Peyer's patch (tissue), 4 donors: ENCODE measurements around the gene ZDHHC21.

Experiments used
- CTCF ChIP-seq, 6 experiments: fragments of 450-650 bp in 4 of 6; fragments of 200-600 bp in 2 of 6; sonication (generic) in 1 of 6; IDR thresholded peaks; one replicate each; pipeline ENCODE4 v1.5.1; 2017 to 2019; ENCODE audit warnings: antibody characterized with exemption in 6 of 6, mild to moderate bottlenecking in 3 of 6, moderate library complexity in 1 of 6
- POLR2A ChIP-seq, 2 donors: fragments of 450-650 bp; IDR thresholded peaks; one replicate each; pipeline ENCODE4 v1.5.1; 2017; ENCODE audit warnings: antibody characterized with exemption in 2 of 2, mild to moderate bottlenecking in 2 of 2, moderate library complexity in 2 of 2

DNA sequence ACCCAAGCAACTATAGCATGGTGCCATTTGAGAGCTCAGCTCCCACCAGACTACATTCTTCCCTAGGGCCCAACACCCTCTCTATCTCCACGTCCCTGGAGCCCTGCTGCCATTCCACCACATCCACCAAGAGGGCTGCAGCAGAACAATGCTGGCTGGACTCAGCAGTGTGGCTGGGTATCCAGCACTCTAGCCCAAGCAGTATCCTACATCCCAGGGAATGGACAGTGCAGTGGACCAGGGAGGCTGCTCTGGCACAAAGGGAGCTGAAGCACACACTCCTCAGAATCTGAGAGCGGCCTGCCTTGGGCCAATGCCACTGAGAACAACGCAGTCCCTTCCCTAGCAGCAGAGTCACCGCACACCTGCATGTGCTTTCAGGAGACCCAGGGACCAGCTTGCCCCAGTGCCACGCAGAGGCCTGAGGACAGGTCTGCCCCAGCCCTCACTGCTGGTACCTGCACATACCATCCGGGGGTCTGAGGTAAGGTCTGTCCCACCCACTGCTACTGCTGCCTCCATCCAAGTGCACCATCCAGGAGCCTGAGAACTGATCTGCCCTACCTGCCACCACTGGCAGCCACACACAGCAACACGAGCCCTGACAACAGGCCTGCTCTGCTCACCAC is 95.9 kb downstream of the ZDHHC21 start:
- TF ChIP-seq CTCF (IDR thresholded peaks at IDR 0.05), result no peak
- no peak for TF ChIP-seq POLR2A (IDR thresholded peaks at IDR 0.05)
